GM12878 (cell line): ENCODE results near the gene INSRR. TPM values are rescaled to one million over a fixed set of nuclear protein-coding genes. Genes with fewer than 3 reads are reported as not detected.

Experiments used
- ATAC-seq: fragments of 200-7000 bp; cut with Tn5 transposase; 3 replicates; pipeline ENCODE4 v1.9.1; 2020; ENCODE audit warnings: mild to moderate bottlenecking, moderate library complexity
- BruUV-seq: library from RNA; stranded (reverse); fragments of 400-500 nt; replicated peaks from 2 replicates; lab custom pipeline; 2021; lab: Mats Ljungman, UMichigan
- CTCF ChIA-PET: fragments of 300-600 bp; sonication (Branson Sonifier 250); formaldehyde crosslinking; extraction: SDS; loops from one replicate; lab custom pipeline; 2021; ENCODE audit warnings: inconsistent platforms; lab: Yijun Ruan, JAX
- POLR2A ChIA-PET: fragments of 350-600 bp; formaldehyde crosslinking; extraction: SDS; loops from one replicate; lab custom pipeline; 2021; ENCODE audit warnings: inconsistent platforms; lab: Charles Lee
- RAD21 ChIA-PET: fragments of 300-600 bp; sonication (Branson Sonifier 250); formaldehyde crosslinking; loops from one replicate; lab custom pipeline; 2023; ENCODE audit warnings: antibody characterized with exemption; ENCODE audit not compliant: unreplicated experiment; lab: Charles Lee
- SMC1A ChIA-PET: fragments of 300-600 bp; sonication (Branson Sonifier 250); formaldehyde crosslinking; loops from one replicate; lab custom pipeline; 2023; ENCODE audit not compliant: unreplicated experiment, uncharacterized antibody; lab: Charles Lee
- DNase-seq: peaks from one replicate; pipeline ENCODE4 v3.0.0-alpha.2; 2011; ENCODE audit warnings: low read depth, low spot score
- FAIRE-seq: peaks from 3 replicates; lab custom pipeline; 2011; peaks lifted over from hg19 to GRCh38; lab: Jason Lieb, UNC
- H2AFZ ChIP-seq: 2 replicates; pipeline ENCODE4 v1.6.0; 2011; ENCODE audit warnings: low read depth, low read length, control low read depth; ENCODE audit not compliant: control insufficient read depth
- H3K27ac ChIP-seq: 2 replicates; pipeline ENCODE4 v1.5.1; 2011; ENCODE audit warnings: control low read depth; ENCODE audit not compliant: control insufficient read depth, insufficient read depth
- H3K27me3 ChIP-seq, 2 experiments: replicated peaks in 1 of 2; 2 replicates each; pipeline versions ENCODE4 v1.6.0 to v1.6.1; 2011; ENCODE audit warnings: low read length in 1 of 2; ENCODE audit not compliant: control insufficient read depth in 2 of 2, insufficient read depth in 2 of 2
- H3K36me3 ChIP-seq, 2 experiments: 2 replicates each; pipeline ENCODE4 v1.5.1; 2011; ENCODE audit warnings: low read length in 1 of 2; ENCODE audit not compliant: control insufficient read depth in 2 of 2, insufficient read depth in 2 of 2
- H3K4me1 ChIP-seq: 2 replicates; pipeline ENCODE4 v1.6.1; 2011; ENCODE audit warnings: mild to moderate bottlenecking, low read length, moderate library complexity, mixed read lengths; ENCODE audit not compliant: control insufficient read depth, insufficient read depth
- H3K4me2 ChIP-seq: 2 replicates; pipeline ENCODE4 v1.6.0; 2011; ENCODE audit warnings: control low read depth; ENCODE audit not compliant: control insufficient read depth, insufficient read depth
- H3K4me3 ChIP-seq: fragments of 200-600 bp; sonication (generic); 2 replicates; pipeline ENCODE4 v1.5.1; 2016
- H3K79me2 ChIP-seq: 2 replicates; pipeline ENCODE4 v1.6.0; 2011; ENCODE audit warnings: low read length; ENCODE audit not compliant: control insufficient read depth, insufficient read depth
- H3K9ac ChIP-seq: 2 replicates; pipeline ENCODE4 v1.8.0; 2011; ENCODE audit warnings: low read length, control low read depth, mixed read lengths; ENCODE audit not compliant: control insufficient read depth, insufficient read depth
- H3K9me3 ChIP-seq: replicated peaks from 3 replicates; pipeline ENCODE4 v1.5.1; 2011; ENCODE audit warnings: mild to moderate bottlenecking, low read length; ENCODE audit not compliant: control insufficient read depth, insufficient read depth
- H4K20me1 ChIP-seq: 2 replicates; pipeline ENCODE4 v1.6.0; 2011; ENCODE audit not compliant: control insufficient read depth, insufficient read depth
- CEBPB ChIP-seq, 2 experiments: fragments of 150-350 bp in 1 of 2; IDR thresholded peaks; 2 replicates each; pipeline ENCODE4 v1.6.1; 2012 to 2014; ENCODE audit warnings: low read depth in 2 of 2, low read length in 2 of 2, borderline replicate concordance in 1 of 2, inconsistent platforms in 1 of 2
- FOXM1 ChIP-seq: IDR thresholded peaks from 2 replicates; pipeline ENCODE4 v1.6.1; 2012; ENCODE audit warnings: low read depth, mild to moderate bottlenecking, inconsistent platforms, low read length, moderate library complexity
- MYB ChIP-seq: fragments of 150-350 bp; IDR thresholded peaks from 2 replicates; pipeline ENCODE4 v1.6.1; 2014; ENCODE audit warnings: mild to moderate bottlenecking, low read depth, low read length, borderline replicate concordance
- USF2 ChIP-seq: IDR thresholded peaks from 2 replicates; pipeline ENCODE4 v1.6.1; 2011; ENCODE audit warnings: low read depth, low read length, improper control_type of control experiment, borderline replicate concordance
- ZBTB11 ChIP-seq: fragments of 450-650 bp; formaldehyde crosslinking; IDR thresholded peaks from 2 replicates; pipeline ENCODE4 v1.5.0; 2022; ENCODE audit warnings: mild to moderate bottlenecking, missing genetic modification characterization
- ZSCAN29 ChIP-seq: fragments of 450-650 bp; IDR thresholded peaks from 2 replicates; pipeline ENCODE4 v1.6.1; 2017; ENCODE audit warnings: mild to moderate bottlenecking, moderate library complexity
- WGBS: methylation state at CpG from one replicate; pipeline ENCODE4 v1.1.6; 2016; ENCODE audit warnings: low lambda C conversion rate; ENCODE audit not compliant: insufficient replicate concordance, insufficient coverage; ENCODE audit errors: missing lambda C conversion rate; 5-methylcytosine and 5-hydroxymethylcytosine counted together
- in situ Hi-C: fragments of 300-500 bp; cut with MboI; formaldehyde crosslinking; loops from 9 replicates; pipeline ENCODE4 v1.14.3; 2018; ENCODE audit warnings: mixed read lengths
- intact Hi-C: fragments of 100-400 bp; cut with micrococcal nuclease; formaldehyde crosslinking; loops from one replicate; pipeline ENCODE4 v1.14.2; 2022; ENCODE audit not compliant: unreplicated experiment
- polyA plus RNA-seq, 11 experiments: library from polyadenylated mRNA; depleted of rRNA in 4 of 11; unstranded in 6 of 11; stranded (reverse) in 5 of 11; fragments of >200 nt; fragmentation: Nextera tagmentation in 4 of 11; fragmentation: Illumina TruSeq in 1 of 11; extraction: Ambion mirVana in 4 of 11; extraction: Trizol in 1 of 11; gene quantifications; 1 replicate in 1 of 11; 2 replicates in 10 of 11; pipeline versions ENCODE4 v1.2.1 to v1.2.3, GENCODE V29; 2011 to 2016; ENCODE audit warnings: inconsistent platforms in 2 of 11, missing spikeins in 2 of 11, low read depth in 1 of 11
- total RNA-seq, 4 experiments: library from RNA; depleted of rRNA in 3 of 4; stranded (reverse); fragments of >200 nt in 3 of 4; fragmentation: Illumina TruSeq in 1 of 4; extraction: Trizol in 1 of 4; gene quantifications; 2 replicates each; pipeline versions ENCODE4 v1.2.1 to v1.2.3, GENCODE V29; 2013 to 2021

Gene INSRR
- total and polyA plus RNA-seq, 10 of the 15 experiments (the other 5 are each of a cell fraction or from before 2014, with no cell fraction given): 0.01 TPM; not detected in 9

GRCh38 chr1:156812293-156812990, 46.5 kb downstream of the INSRR start:
- in situ Hi-C loops: no loop called here
- no peak for DNase-seq
- TF ChIP-seq ZSCAN29: no peak
- TF ChIP-seq CEBPB (IDR thresholded peaks at IDR 0.05; ENCODE audit: borderline replicate concordance in 1 of 2, low read depth in 2 of 2, low read length in 2 of 2): no peak
- no peak for TF ChIP-seq ZBTB11 (CRISPR knock-in tag)
- TF ChIP-seq MYB: no peak
- no peak for TF ChIP-seq FOXM1
- TF ChIP-seq USF2: no peak
- BruUV-seq: no TSS peak
- no peak overlapping the region for H2AFZ ChIP-seq
- H3K9me3 ChIP-seq: no peaks in the 10 kb centered on the region
- H3K27me3 ChIP-seq: no peaks in the 10 kb centered on the region
- no peak overlapping the region for H3K27ac ChIP-seq
- 99% methylated on average over 10 of the region's 10 CpGs for WGBS
- intact Hi-C loops: no loop called here
- H3K79me2 ChIP-seq: no peaks in the 10 kb centered on the region
- H3K4me3 ChIP-seq: no peak overlapping the region
- H3K4me1 ChIP-seq: peaks cover 27% of the 10 kb centered on the region
- ChIA-PET SMC1A (interaction anchor here (0.8 to 1.3 kb wide), 2 partner anchors 10 to 16 kb away, joined by 3 read pairs; no protein-coding TSS in a partner anchor), RAD21 (no interaction called here), CTCF (interaction anchor here (0.9 to 8.5 kb wide), 8 partner anchors 9 to 124 kb away, joined by 3 to 60 read pairs (median 12); partner anchors contain the start of genes INSRR and NTRK1), POLR2A (interaction anchor here (1.3 to 1.4 kb wide), 2 partner anchors 44 to 47 kb away, joined by 3 read pairs; no protein-coding TSS in a partner anchor)
- no peak overlapping the region for H3K9ac ChIP-seq
- ATAC-seq: no peak
- no peak overlapping the region for H3K4me2 ChIP-seq
- FAIRE-seq: no peak
- H3K36me3 ChIP-seq: no peaks in the 10 kb centered on the region; a peak in 1 of 4 replicates
- no peaks in the 10 kb centered on the region for H4K20me1 ChIP-seq
